HCT116 (cell line): ENCODE results near the gene RFX3. TPM values are rescaled to one million over a fixed set of nuclear protein-coding genes. Genes with fewer than 3 reads are reported as not detected.

Experiments used
- ATAC-seq: fragments of 200-7000 bp; cut with Tn5 transposase; 2 replicates; pipeline ENCODE4 v1.9.1; 2020; ENCODE audit warnings: mild to moderate bottlenecking, moderate library complexity
- BruUV-seq: library from RNA; stranded (reverse); fragments of 400-500 nt; replicated peaks from 2 replicates; lab custom pipeline; 2021; lab: Mats Ljungman, UMichigan
- CTCF ChIA-PET: fragments of 300-600 bp; sonication (Branson Sonifier 250); formaldehyde crosslinking; loops from one replicate; lab custom pipeline; 2021; ENCODE audit warnings: antibody characterized with exemption; lab: Charles Lee
- POLR2A ChIA-PET: fragments of 300-600, 350-600 bp; sonication (Branson Sonifier 250); formaldehyde crosslinking; loops from one replicate; lab custom pipeline; 2021; ENCODE audit warnings: antibody characterized with exemption; lab: Charles Lee
- RAD21 ChIA-PET, 2 experiments: fragments of 300-600 bp; sonication (Branson Sonifier 250); formaldehyde crosslinking; loops; one replicate each; lab custom pipeline; 2023; ENCODE audit warnings: low total read pairs in 2 of 2; ENCODE audit not compliant: uncharacterized antibody in 2 of 2, unreplicated experiment in 2 of 2, low non-redundant PET in 1 of 2; lab: Charles Lee
- DNase-seq: peaks from one replicate; pipeline ENCODE4 v3.0.0-alpha.2; 2010; ENCODE audit warnings: low read depth, low spot score
- H2AFZ ChIP-seq: fragments of 200-600 bp; shearing (Covaris generic), sonication (generic); 2 replicates; pipeline ENCODE4 v1.6.1; 2017; ENCODE audit warnings: low read depth, mixed run types, mixed read lengths, antibody characterized with exemption, low read length; ENCODE audit not compliant: poor library complexity, severe bottlenecking
- H3K27ac ChIP-seq: 2 replicates; pipeline ENCODE4 v1.5.1; 2012; ENCODE audit warnings: low read depth, low read length
- H3K27me3 ChIP-seq: fragments of 200-600 bp; sonication (generic); 2 replicates; pipeline ENCODE4 v1.6.1; 2016; ENCODE audit warnings: mixed run types, low read length, mixed read lengths; ENCODE audit not compliant: insufficient read depth
- H3K36me3 ChIP-seq, 2 experiments: fragments of 200-500 bp in 1 of 2; fragments of 200-600 bp in 1 of 2; sonication (Bioruptor generic) in 1 of 2; sonication (generic) in 1 of 2; 2 replicates each; pipeline versions ENCODE4 v1.5.1 to v1.6.1; 2014 to 2016; ENCODE audit warnings: low read length in 2 of 2, inconsistent platforms in 1 of 2, mixed read lengths in 1 of 2, mixed run types in 1 of 2; ENCODE audit not compliant: insufficient read depth in 2 of 2, control insufficient read depth in 1 of 2
- H3K4me1 ChIP-seq, 2 experiments: fragments of 200-600 bp in 1 of 2; sonication (generic) in 1 of 2; 2 replicates each; pipeline versions ENCODE4 v1.5.1 to v1.6.1; 2012 to 2017; ENCODE audit warnings: low read length in 2 of 2, inconsistent platforms in 1 of 2, mild to moderate bottlenecking in 1 of 2, mixed read lengths in 1 of 2, mixed run types in 1 of 2, moderate library complexity in 1 of 2; ENCODE audit not compliant: insufficient read depth in 2 of 2, control insufficient read depth in 1 of 2
- H3K4me2 ChIP-seq: fragments of 200-600 bp; sonication (generic); 2 replicates; pipeline ENCODE4 v1.6.1; 2017; ENCODE audit warnings: mixed run types, low read length, mixed read lengths
- H3K4me3 ChIP-seq, 2 experiments: fragments of 200-600 bp in 1 of 2; sonication (generic) in 1 of 2; replicated peaks in 1 of 2; 2 replicates each; pipeline ENCODE4 v1.5.1; 2011 to 2016; ENCODE audit warnings: low read length in 2 of 2, control low read depth in 1 of 2, low read depth in 1 of 2, mild to moderate bottlenecking in 1 of 2, mixed read lengths in 1 of 2, mixed run types in 1 of 2
- H3K79me2 ChIP-seq: fragments of 200-600 bp; sonication (generic); 2 replicates; pipeline ENCODE4 v1.6.1; 2017; ENCODE audit warnings: mild to moderate bottlenecking, mixed run types, low read length, moderate library complexity, mixed read lengths; ENCODE audit not compliant: insufficient read depth
- H3K9ac ChIP-seq: fragments of 200-600 bp; sonication (generic); 2 replicates; pipeline ENCODE4 v1.6.1; 2016; ENCODE audit warnings: low read length, mixed read lengths
- H3K9me2 ChIP-seq: fragments of 200-600 bp; sonication (generic), shearing (Covaris generic); 2 replicates; pipeline ENCODE4 v1.6.1; 2017; ENCODE audit warnings: mixed run types, mild to moderate bottlenecking, moderate library complexity; ENCODE audit not compliant: insufficient read depth
- H3K9me3 ChIP-seq, 2 experiments: fragments of 200-500 bp in 1 of 2; fragments of 200-600 bp in 1 of 2; sonication (Bioruptor generic) in 1 of 2; sonication (generic) in 1 of 2; 2 replicates each; pipeline ENCODE4 v1.6.1; 2014 to 2017; ENCODE audit warnings: low read length in 2 of 2, mixed read lengths in 2 of 2, inconsistent platforms in 1 of 2, low read depth in 1 of 2, mild to moderate bottlenecking in 1 of 2, mixed run types in 1 of 2, moderate library complexity in 1 of 2; ENCODE audit not compliant: control insufficient read depth in 1 of 2, insufficient read depth in 1 of 2
- H4K20me1 ChIP-seq: fragments of 200-600 bp; sonication (generic), shearing (Covaris generic); 2 replicates; pipeline ENCODE4 v1.6.1; 2017; ENCODE audit warnings: mixed run types, mild to moderate bottlenecking, moderate library complexity; ENCODE audit not compliant: insufficient read depth
- CEBPB ChIP-seq: IDR thresholded peaks from 2 replicates; pipeline ENCODE4 v1.6.1; 2012; ENCODE audit warnings: low read depth
- EGR1 ChIP-seq: IDR thresholded peaks from 2 replicates; pipeline ENCODE4 v1.6.1; 2012; ENCODE audit warnings: low read depth
- ELF1 ChIP-seq: IDR thresholded peaks from 2 replicates; pipeline ENCODE4 v1.6.1; 2012; ENCODE audit warnings: low read depth, borderline replicate concordance
- EZH2phosphoT487 ChIP-seq: fragments of 200-600 bp; IDR thresholded peaks from 2 replicates; pipeline ENCODE4 v1.6.1; 2018; ENCODE audit warnings: antibody characterized with exemption, borderline replicate concordance
- FOSL1 ChIP-seq: IDR thresholded peaks from 2 replicates; pipeline ENCODE4 v1.6.1; 2012; ENCODE audit warnings: low read depth
- POLR2A ChIP-seq: IDR thresholded peaks from 2 replicates; pipeline ENCODE4 v1.7.0; 2011; ENCODE audit warnings: borderline replicate concordance; ENCODE audit not compliant: insufficient read depth, insufficient read length; ENCODE audit errors: extremely low read depth
- POLR2AphosphoS5 ChIP-seq: IDR thresholded peaks from 2 replicates; pipeline ENCODE4 v1.6.1; 2011; ENCODE audit warnings: mild to moderate bottlenecking, low read depth, low read length, moderate library complexity
- RAD21 ChIP-seq: IDR thresholded peaks from 2 replicates; pipeline ENCODE4 v1.6.1; 2012; ENCODE audit warnings: low read depth, mild to moderate bottlenecking
- SIN3A ChIP-seq: IDR thresholded peaks from 2 replicates; pipeline ENCODE4 v1.6.1; 2012; ENCODE audit warnings: low read depth
- SP1 ChIP-seq: IDR thresholded peaks from 2 replicates; pipeline ENCODE4 v1.6.1; 2012; ENCODE audit warnings: low read depth
- SRF ChIP-seq: IDR thresholded peaks from 2 replicates; pipeline ENCODE4 v1.6.1; 2012; ENCODE audit warnings: low read depth
- TCF7L2 ChIP-seq: IDR thresholded peaks from 2 replicates; pipeline ENCODE4 v1.7.0; 2011; ENCODE audit warnings: borderline replicate concordance, inconsistent platforms; ENCODE audit not compliant: insufficient read depth, insufficient read length; ENCODE audit errors: extremely low read depth
- ZFX ChIP-seq: fragments of 450-650 bp; IDR thresholded peaks from 2 replicates; pipeline ENCODE4 v1.6.1; 2017
- ZNF274 ChIP-seq: fragments of 200-500 bp; sonication (Bioruptor generic); IDR thresholded peaks from 2 replicates; pipeline ENCODE4 v1.6.1; 2014; ENCODE audit warnings: mild to moderate bottlenecking, low read depth, low read length, inconsistent platforms
- intact Hi-C: fragments of 100-400 bp; cut with micrococcal nuclease; formaldehyde crosslinking; loops from 2 replicates; pipeline ENCODE4 v1.10.0; 2022
- total RNA-seq: library from RNA; stranded (reverse); gene quantifications from one replicate; pipeline ENCODE4 v1.2.1, GENCODE V29; 2021; ENCODE audit not compliant: unreplicated experiment
- TF ChIP-seq, protein P1 (sequence below), 3 experiments: fragments of 200-600 bp in 1 of 3; sonication (generic) in 1 of 3; IDR thresholded peaks in 2 of 3; conservative IDR thresholded peaks in 1 of 3; 2 replicates each; pipeline ENCODE4 v1.5.1; 2012 to 2017; ENCODE audit warnings: low read depth in 2 of 3, low read length in 2 of 3, antibody characterized with exemption in 1 of 3, borderline replicate concordance in 1 of 3, control low read depth in 1 of 3, mild to moderate bottlenecking in 1 of 3, mixed read lengths in 1 of 3, mixed run types in 1 of 3, moderate library complexity in 1 of 3; ENCODE audit not compliant: insufficient read depth in 1 of 3
- TF ChIP-seq, protein P2 (sequence below): IDR thresholded peaks from 2 replicates; pipeline ENCODE4 v1.6.1; 2012; ENCODE audit warnings: low read depth
- TF ChIP-seq, protein P3 (sequence below): IDR thresholded peaks from 2 replicates; pipeline ENCODE4 v1.6.1; 2012
- TF ChIP-seq, protein P4 (sequence below): IDR thresholded peaks from 2 replicates; pipeline ENCODE4 v1.6.1; 2012
- TF ChIP-seq, protein P5 (sequence below): IDR thresholded peaks from 2 replicates; pipeline ENCODE4 v1.6.1; 2011; ENCODE audit warnings: mild to moderate bottlenecking, low read length, moderate library complexity; ENCODE audit not compliant: insufficient replicate concordance; ENCODE audit errors: extremely low read depth

The RFX3 gene
- total RNA-seq, 1 experiment from 2014 or later = 11.8 TPM

DNA sequence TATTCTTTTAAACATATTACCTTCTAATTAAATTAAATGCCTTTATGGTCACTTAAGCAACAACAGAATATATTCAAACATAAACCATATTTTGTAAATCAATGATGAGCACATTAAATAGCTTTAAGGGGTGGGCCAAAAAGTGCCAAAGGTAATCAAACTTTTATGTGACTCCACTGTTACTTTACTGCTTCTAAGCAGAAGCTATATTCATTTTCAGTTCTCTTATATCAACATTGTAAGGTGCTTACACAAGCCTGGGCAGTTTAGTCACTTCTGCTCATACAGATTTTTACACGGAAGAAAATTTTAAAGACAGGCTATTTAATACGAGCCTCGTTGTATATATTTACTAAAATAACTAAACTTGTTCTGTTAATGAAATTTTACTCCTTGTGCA lies 29.9 kb downstream of the RFX3 start:
- Histone ChIP-seq H3K4me2 (no peak overlapping the region), H3K36me3 (no peaks in the 10 kb centered on the region), H3K27ac (no peak overlapping the region), H3K4me1 (no peaks in the 10 kb centered on the region), H2AFZ (no peak overlapping the region), H3K4me3 (no peak overlapping the region), H4K20me1 (no peaks in the 10 kb centered on the region), H3K9ac (no peak overlapping the region), H3K9me2 (no peaks in the 10 kb centered on the region), H3K9me3 (no peaks in the 10 kb centered on the region), H3K79me2 (no peaks in the 10 kb centered on the region; the same call in 1 of the 2 replicates), H3K27me3 (no peaks in the 10 kb centered on the region)
- ATAC-seq (no peak), DNase-seq (no peak)
- intact Hi-C loops = no loop called here
- ChIA-PET CTCF (interaction anchor here (0.6 kb wide), 1 partner anchor 262 kb away, joined by 3 read pairs; no protein-coding TSS in a partner anchor), RAD21 (no interaction called here), POLR2A (interaction anchor here (1.2 to 2.0 kb wide), 2 partner anchors 13 to 31 kb away, joined by 3 to 6 read pairs; partner anchors contain the start of gene RFX3)
- BruUV-seq = no TSS peak
- no peak for TF ChIP-seq EGR1
- no peak for TF ChIP-seq POLR2A
- no peak for TF ChIP-seq RAD21
- no peak for TF ChIP-seq SP1
- TF ChIP-seq, protein P1, sequence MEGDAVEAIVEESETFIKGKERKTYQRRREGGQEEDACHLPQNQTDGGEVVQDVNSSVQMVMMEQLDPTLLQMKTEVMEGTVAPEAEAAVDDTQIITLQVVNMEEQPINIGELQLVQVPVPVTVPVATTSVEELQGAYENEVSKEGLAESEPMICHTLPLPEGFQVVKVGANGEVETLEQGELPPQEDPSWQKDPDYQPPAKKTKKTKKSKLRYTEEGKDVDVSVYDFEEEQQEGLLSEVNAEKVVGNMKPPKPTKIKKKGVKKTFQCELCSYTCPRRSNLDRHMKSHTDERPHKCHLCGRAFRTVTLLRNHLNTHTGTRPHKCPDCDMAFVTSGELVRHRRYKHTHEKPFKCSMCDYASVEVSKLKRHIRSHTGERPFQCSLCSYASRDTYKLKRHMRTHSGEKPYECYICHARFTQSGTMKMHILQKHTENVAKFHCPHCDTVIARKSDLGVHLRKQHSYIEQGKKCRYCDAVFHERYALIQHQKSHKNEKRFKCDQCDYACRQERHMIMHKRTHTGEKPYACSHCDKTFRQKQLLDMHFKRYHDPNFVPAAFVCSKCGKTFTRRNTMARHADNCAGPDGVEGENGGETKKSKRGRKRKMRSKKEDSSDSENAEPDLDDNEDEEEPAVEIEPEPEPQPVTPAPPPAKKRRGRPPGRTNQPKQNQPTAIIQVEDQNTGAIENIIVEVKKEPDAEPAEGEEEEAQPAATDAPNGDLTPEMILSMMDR (IDR thresholded peaks at IDR 0.05 in 2 of 3, conservative IDR thresholded peaks at IDR 0.05 in 1 of 3; ENCODE audit: borderline replicate concordance in 1 of 3, insufficient read depth in 1 of 3, low read depth in 2 of 3, low read length in 2 of 3) = no peak
- no peak for TF ChIP-seq ZNF274
- TF ChIP-seq ZFX = no peak
- no peak for TF ChIP-seq TCF7L2
- TF ChIP-seq FOSL1 = no peak
- TF ChIP-seq CEBPB = no peak
- TF ChIP-seq, protein P2, sequence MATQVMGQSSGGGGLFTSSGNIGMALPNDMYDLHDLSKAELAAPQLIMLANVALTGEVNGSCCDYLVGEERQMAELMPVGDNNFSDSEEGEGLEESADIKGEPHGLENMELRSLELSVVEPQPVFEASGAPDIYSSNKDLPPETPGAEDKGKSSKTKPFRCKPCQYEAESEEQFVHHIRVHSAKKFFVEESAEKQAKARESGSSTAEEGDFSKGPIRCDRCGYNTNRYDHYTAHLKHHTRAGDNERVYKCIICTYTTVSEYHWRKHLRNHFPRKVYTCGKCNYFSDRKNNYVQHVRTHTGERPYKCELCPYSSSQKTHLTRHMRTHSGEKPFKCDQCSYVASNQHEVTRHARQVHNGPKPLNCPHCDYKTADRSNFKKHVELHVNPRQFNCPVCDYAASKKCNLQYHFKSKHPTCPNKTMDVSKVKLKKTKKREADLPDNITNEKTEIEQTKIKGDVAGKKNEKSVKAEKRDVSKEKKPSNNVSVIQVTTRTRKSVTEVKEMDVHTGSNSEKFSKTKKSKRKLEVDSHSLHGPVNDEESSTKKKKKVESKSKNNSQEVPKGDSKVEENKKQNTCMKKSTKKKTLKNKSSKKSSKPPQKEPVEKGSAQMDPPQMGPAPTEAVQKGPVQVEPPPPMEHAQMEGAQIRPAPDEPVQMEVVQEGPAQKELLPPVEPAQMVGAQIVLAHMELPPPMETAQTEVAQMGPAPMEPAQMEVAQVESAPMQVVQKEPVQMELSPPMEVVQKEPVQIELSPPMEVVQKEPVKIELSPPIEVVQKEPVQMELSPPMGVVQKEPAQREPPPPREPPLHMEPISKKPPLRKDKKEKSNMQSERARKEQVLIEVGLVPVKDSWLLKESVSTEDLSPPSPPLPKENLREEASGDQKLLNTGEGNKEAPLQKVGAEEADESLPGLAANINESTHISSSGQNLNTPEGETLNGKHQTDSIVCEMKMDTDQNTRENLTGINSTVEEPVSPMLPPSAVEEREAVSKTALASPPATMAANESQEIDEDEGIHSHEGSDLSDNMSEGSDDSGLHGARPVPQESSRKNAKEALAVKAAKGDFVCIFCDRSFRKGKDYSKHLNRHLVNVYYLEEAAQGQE = no peak
- TF ChIP-seq POLR2AphosphoS5 = no peak
- TF ChIP-seq, protein P3, sequence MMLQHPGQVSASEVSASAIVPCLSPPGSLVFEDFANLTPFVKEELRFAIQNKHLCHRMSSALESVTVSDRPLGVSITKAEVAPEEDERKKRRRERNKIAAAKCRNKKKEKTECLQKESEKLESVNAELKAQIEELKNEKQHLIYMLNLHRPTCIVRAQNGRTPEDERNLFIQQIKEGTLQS = no peak
- TF ChIP-seq SRF = no peak
- no peak for TF ChIP-seq EZH2phosphoT487
- no peak for TF ChIP-seq ELF1
- TF ChIP-seq, protein P4, sequence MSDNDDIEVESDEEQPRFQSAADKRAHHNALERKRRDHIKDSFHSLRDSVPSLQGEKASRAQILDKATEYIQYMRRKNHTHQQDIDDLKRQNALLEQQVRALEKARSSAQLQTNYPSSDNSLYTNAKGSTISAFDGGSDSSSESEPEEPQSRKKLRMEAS = no peak
- TF ChIP-seq, protein P5, sequence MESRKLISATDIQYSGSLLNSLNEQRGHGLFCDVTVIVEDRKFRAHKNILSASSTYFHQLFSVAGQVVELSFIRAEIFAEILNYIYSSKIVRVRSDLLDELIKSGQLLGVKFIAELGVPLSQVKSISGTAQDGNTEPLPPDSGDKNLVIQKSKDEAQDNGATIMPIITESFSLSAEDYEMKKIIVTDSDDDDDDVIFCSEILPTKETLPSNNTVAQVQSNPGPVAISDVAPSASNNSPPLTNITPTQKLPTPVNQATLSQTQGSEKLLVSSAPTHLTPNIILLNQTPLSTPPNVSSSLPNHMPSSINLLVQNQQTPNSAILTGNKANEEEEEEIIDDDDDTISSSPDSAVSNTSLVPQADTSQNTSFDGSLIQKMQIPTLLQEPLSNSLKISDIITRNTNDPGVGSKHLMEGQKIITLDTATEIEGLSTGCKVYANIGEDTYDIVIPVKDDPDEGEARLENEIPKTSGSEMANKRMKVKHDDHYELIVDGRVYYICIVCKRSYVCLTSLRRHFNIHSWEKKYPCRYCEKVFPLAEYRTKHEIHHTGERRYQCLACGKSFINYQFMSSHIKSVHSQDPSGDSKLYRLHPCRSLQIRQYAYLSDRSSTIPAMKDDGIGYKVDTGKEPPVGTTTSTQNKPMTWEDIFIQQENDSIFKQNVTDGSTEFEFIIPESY = no peak
- no peak for TF ChIP-seq SIN3A
